TTC549 (cell line): ENCODE data around the gene TSPAN18.

ENCODE experiments used
- FAIRE-seq: peaks from 2 replicates; lab custom pipeline; 2012; peaks lifted over from hg19 to GRCh38; lab: Jason Lieb, UNC

The TSPAN18 gene

DNA sequence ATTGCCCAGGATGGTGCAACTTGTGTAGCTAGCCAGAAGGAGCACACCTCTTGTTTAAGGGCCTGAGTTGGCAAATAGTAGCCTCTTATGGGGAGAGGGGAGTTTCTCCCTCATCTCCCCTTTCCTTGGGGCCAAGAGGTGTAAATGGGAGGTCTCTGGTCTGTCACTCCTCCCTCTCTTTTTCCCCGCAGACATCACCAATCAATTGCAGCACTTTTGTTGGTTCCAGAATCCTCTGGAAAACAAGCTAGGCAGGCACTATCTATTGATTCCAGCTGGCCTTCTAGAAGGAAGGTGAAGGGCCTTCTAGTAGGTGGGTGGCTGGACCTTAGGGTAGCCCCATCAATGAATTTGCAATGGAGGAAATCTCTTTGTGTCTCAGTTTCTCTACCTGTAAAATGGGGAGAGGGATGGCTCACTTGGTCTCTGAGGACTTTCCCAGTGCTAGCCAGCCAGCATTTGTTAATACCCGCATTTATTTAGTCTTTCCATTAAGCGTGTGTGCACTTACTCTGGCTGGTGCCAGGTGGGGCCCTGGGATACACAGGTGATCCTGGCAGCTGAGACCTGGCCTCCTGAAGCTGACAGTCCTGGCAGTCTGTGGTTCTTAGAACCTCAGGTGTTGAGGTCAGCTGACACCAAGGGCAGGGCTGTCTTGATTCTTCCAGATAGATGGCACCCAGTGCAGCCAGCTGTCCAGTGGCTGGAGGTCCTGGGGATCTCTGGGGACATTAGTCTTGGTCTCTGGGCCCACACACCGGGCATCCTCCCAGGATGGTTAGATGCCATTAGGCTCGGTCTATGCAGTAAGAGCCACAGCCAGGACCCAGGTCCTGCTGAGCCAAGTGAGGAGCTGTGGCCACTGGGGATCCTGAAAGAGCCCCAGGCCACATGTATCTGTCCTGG lies 51.7 kb downstream of the TSPAN18 start:
- no peak for FAIRE-seq

DNA sequence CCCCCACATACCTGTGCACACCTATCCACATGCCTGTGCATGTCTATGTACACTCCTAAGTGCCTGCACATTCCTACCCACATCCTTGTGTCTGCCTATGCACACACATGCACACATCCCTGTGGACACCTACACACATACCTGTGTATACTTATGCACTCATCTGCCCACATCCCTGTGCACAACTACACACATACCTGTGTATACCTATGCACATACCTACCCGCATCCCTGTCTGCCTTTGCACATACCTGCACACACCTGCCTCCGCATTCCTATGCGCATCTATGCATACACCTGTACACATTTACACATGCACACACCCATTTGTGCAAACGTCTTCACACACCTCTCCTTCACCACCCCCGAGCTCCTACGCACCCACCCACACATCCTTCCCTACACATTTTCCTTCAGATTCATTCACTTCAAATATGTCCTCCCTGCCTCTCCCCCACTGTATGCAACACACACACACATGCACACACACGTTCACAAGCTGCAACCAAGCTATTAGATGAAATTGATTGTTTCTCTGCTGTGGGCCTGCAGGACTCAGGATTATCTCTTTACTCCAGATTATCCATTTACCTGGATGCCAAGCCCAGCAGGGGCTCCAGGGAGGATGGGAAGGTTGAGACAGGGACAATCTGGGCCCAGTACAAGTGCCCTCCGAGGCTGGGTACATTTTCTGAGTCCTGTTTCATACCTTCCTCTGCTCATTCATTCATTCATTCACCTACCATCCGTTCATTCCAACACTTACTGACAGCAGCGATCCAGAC lies 53.2 kb downstream of the TSPAN18 start:
- FAIRE-seq, result no peak

DNA sequence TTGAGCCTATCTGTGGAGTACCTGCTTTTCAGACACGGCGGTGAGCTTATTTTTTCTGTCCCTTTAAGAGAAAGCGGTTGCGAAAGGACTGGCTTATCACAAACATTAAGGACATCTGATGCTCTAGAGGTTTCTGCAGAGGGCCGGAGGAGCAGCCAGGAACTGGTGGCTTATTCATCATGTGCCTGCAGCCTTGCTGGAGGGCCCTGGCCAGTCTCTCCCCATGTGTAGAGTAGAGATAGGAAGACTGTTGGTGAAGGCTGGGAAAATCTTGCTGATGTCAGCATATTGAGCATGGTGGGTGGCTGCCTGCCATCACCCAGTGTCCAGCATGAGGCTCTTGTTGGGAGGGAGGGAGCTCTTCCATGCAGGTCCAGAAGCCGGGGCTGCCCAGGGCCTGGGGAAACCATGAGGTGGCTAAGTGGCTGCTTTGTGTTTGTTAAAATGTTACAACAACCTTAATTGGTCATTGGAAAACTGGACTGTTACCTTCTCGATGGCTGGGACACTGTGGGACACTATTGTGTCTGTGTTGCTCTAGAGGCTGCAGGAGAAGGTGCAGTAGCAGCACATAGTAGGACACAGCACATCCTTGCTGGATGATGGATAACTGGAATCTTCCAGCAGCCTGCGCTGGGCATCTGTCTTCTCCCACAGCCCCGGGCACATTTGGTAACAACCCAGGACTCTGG lies 54.3 kb downstream of the TSPAN18 start:
- FAIRE-seq, result no peak

DNA sequence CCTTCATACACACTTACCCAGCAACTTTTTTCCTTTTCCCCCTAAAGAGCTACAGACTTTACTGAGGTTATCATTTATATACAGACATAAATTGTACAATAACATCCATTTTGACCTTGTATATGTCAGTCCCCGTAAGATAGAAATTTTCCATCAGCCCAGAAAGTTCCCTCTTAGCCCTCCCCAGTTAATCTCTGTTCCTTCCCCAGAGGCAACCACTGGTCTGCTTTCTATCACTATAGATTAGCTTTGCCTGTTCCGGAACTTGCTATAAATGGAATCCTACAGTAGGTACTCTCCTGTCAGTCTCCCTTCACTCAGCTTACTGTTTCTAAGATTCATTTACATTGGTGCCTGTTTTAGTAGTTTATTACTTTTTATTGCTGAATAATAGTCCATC lies 54.9 kb downstream of the TSPAN18 start:
- no peak for FAIRE-seq

DNA sequence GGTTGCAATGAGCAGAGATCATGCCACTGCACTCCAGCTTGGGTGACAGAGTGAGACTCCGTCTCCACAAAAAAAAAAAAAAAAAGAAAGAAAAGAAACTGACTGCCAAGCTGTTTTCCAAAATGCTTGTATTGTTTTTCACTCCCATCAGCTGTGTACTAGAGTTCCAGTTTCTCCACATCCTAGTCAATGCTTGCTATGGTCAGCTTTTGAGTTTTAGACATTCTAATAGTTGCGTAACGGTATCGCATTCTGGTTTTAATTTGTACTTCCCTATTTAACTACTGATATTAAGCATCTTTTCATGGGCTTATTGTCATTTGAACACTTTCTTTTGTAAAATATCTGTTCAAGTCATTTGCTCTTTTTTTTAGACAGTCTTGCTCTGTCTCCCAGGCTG lies 55.7 kb downstream of the TSPAN18 start:
- no peak for FAIRE-seq

DNA sequence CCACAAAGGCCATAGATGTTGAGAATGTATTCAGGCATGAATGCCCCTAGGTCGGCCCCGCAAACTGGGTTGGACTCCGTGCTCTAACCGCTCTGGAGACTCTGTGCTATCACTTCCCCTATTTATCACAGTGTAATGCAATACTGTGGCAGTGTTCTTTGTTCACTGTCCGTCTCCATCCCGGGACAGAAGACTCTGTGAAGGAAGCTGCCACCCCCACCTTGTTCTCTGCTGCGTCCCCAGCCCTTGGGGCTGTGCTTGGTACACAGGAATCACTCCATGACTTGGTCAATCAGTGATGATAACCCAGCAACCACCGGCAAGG lies 57.6 kb downstream of the TSPAN18 start:
- no peak for FAIRE-seq

DNA sequence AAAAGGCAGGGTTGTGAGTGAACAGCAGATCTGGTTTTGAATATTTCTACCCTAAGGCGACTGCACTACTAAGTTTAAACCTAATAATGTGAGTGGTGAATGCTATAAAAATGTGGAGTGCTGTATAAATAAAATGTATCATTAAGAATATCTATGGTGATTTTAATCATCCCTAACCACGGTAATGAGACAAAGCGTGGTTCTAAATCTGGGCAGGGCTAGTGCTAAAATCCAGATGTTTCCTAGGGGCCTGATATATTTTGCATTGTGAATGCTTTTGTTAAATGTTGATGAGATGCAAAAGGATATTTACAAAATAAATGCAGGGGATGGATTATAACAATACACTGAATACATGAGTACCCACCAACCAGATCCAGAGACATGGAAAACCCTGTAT lies 58.1 kb downstream of the TSPAN18 start:
- FAIRE-seq, result no peak

DNA sequence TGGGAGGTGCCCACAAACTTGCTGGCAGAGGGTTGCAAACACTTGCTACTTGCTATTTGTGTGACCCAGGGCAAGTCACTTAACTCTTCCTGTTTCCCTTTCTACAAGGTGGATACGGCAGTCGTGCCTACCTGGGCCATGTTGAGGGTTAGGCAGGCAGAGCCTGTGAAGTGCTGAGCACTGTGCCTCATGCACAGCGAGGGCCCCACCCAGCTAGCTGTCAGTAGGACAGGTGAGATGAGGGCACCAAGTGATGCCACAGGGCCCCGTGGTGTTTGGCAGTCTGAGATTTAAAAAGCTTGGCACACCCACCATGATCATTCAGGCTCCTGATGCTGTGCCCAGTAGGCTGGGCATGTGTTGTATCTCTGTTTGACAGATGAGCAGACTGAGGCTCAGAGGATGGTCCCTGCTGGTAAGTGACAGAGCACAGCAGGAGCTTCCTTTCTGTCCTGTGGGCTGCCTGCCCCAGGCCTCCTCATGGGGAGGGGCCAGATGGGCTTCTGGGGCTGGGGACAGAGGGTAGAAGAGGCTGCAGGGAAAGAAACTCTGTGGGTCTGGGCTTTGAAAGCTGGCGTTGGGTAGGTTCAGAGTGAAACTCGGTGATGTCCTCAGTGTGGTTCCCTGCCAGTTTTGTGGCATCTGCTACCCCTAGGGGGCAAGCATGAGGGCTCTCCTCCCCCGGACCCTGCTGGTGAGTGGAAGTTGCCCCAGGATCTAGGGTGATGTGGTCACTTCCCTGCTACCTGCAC lies 59.3 kb downstream of the TSPAN18 start:
- no peak for FAIRE-seq

DNA sequence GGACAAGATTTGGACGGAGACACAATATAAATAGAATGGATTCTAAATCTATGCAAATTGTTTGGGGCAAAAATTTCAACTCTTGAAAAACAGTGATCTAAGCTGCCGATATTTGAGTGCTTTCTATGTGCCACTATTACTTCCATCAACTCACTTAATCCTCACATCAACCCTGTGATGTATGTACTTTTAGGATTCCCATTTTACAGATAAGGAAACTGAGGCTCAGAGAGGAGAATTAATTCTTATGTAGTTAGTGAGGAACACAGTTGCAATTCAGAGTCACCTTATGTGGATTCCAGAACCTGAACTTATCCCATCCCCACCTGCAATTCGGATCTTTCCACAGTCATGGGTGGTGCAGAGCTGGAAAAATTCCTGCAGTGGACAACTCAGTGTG lies 60.3 kb downstream of the TSPAN18 start:
- no peak for FAIRE-seq

DNA sequence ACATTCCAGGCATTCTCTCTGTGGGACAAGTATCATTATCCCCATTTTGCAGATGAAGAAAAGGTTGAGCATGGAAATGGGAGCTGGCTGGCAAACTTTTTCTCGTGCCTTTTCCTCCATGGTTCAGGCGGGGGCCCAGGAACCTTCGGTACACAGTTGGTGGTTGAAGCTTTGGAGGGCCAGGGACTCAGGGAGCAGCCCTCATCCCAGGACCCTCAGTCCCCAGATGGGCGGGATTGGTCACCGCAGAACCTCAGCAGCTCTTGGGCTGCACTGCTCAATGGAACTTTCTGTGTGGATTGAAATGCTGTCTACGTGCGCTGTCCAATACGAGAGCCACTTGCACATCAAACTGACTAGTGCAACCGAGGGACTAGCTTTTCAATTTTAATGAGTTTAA lies 61.2 kb downstream of the TSPAN18 start:
- no peak for FAIRE-seq

DNA sequence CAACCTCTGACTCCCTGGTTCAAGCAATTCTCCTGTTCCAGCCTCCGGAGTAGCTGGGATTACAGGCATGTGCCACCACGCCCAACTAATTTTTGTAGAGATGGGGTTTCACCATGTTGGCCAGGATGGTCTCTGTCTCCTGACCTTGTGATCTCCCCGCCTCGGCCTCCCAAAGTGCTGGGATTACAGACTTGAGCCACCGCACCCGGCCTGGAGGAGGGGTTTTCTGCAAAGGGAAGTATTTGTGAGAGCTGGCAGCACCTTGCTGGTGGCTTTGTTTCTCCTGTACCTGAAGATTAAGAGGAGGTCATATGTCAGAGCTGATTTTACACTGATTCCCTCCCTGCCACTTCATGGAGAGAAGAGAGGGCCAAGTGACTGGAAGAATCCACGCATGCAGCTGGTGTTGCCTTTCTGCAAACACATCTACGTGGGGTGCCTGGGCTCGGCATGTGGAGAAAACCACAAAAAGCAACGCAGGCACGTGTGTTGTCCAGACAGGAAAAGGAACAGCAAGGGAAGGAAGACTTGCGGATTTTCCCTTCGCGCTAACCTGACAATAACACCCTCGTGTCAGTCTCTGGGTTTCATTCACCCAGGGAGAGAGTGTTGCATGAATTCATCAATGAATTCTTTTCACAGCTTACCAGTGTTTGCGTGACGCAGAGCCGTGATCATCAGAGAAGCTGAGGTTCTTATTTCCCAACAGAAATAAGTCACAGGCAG lies 61.9 kb downstream of the TSPAN18 start:
- no peak for FAIRE-seq

DNA sequence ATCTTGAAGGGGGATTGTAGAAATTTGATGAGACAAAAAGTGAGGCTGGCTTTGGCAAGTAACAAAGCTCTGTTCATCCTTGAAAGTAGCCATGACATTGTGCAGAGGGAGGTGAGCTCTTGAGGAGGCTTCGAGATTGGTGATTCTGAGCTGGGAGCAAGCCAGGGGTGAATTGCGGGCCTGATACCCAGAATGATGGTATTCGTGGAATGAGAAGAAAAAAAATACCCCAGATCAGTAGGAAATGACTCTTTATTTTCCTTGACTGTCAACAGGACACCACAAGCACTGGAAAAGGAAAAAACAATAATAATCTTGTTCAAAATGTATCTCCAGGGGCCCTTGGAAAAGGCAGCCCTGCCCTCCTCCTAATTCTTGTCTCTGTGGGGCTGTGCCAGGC lies 62.7 kb downstream of the TSPAN18 start:
- FAIRE-seq, result no peak

DNA sequence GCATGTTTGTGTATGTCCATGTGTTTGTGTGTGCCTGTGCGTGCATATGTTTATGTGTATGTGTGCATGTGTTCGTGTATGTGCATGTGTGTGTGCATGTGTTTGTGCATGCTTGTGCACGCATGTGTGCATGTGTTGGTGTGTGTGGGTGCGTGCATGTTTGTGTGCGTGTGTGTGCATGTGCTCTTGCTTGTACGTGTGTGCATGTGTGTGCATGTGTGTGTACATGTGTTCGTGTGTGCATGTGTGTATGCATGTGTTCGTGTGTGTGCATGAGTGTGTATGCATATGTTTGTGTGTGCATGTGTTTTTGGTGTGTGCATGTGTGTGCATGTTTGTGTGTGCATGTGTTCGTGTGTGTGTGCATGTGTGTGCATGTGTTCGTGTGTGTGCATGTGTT lies 63.4 kb downstream of the TSPAN18 start:
- FAIRE-seq, result no peak

DNA sequence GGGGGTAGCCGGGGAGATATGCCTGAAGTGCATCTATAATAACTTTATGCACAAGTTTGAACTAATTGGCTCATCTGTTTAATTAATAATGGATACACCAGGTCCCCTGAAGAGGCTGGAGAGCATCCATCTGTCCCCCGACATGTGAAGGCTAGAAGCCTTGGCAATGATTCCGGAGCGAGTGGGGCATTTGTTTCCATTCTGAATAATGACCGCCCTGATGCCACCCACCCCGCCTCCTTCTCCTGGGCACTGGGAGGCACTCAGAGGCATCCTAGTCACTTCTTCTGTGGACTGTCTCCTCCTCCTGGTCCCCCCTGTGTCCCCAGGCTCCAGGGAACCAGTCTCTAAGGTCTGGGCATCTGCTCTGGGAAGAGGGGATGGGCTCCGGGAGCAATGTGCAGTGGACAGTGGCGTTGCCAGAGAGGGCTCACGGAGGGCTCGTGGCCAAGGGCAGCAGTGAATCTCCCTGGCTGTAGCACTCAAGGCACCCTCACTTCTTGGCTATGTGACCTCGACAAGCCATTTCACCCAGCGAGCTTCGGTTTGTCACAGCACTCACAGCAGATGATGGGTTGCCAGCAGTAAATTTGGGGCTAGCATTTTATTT lies 64.7 kb downstream of the TSPAN18 start:
- no peak for FAIRE-seq

DNA sequence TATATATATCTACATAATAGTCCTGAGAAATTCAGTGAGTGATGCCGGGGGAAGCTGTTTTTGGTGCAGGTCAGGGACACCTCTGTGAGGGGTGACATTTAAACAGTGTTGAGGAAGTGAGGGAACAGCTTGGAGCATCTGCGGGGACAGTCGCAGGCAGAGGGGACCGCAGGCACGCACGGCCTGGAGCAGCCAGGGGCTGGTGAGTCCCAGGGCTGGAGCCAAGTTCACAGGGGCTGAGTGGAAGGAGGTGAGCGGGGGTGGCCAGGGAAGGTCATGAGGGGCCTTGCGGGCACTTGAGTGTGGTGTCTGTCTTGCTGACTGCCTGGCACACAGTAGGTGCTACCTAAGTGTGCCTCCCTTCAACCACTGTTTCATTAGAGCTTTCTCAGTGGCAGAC lies 65.4 kb downstream of the TSPAN18 start:
- FAIRE-seq, result no peak

DNA sequence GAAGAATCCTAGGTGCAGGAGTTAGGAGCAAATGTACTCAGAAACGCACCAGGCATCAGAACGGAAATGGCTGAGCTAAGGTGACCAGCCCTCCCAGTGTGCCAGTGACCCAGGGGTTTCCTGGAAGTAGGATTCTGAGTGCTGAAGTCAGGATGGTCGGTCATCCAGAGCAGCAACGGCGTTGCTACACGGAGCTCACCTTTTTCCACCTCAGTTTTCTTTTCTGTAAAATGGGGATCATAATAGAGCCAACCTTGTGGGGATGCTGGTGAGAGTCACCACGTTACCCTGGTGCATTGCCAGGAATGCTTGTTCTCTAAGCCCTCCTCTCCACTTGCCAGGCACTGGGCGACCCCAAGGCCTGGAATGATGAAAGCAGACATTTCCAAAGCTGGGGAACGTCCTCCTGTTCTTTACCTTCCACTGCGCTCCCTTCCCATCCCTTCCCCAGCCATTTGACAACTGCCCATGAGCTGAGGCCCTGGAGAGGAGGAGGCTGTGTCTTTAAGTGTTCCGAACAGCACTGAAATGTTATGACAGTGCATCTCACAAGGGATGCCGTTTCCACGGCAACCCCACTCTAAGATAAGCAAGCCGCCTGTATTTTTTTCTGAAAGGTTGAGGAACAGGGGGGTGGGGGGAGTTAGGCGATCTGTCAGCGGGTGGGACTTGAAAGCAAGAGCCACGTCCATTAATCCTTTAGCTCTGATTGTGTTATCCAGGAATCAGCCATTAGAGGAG lies 66.8 kb downstream of the TSPAN18 start:
- no peak for FAIRE-seq

DNA sequence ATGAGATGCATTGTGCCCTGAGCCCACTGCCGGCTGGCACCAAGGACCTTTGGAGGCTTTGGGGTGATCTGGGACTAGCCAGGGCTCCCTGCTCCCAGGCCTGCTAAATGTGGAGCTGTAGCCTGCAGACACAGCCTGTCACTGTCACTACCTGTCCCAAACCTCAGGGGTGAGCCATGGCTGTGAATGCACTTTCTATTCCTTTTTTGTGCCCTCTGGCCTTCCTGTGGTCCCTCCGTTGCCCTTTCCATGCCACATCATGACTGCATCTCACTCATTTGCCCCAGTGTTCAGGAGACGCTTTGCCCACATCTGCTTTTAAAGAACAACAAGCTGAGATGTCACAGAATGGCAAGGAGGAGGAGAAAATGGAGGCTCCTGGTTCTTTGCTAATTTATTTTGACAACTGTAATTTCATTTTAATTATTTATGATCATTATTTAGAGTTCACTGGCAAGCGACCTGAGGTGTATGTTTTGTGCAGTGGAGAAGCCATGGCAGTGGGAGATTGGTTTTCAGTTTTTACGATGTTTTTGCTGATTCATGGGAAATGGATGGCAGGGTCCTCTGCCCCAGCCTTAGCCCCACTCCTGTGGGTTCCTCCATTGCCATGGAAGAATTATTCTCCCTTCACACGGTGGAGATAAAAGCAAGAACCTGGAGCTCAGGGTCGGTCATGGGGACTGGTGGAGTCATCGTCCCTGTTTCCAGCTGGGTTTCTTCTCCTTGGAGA lies 69.2 kb downstream of the TSPAN18 start:
- FAIRE-seq, result no peak

DNA sequence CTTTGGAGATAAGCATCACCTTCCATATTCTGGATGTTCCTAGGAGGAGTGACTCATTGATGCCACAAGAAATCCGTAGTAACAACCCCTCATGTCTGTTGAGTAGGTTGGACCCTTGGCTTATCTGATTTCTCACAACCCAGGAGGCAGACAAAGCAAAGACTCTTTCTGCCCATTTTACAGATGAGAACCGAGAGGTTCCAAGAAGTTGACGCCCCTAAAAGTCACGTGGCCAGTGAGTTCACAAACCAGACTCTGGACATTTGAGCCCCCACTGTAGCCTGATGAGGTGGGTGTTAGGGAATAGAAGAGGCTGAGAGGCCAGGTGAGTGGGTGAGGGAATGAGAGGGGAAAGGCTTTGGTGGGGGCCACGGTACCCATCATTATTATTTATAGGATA lies 70.3 kb downstream of the TSPAN18 start:
- no peak for FAIRE-seq

DNA sequence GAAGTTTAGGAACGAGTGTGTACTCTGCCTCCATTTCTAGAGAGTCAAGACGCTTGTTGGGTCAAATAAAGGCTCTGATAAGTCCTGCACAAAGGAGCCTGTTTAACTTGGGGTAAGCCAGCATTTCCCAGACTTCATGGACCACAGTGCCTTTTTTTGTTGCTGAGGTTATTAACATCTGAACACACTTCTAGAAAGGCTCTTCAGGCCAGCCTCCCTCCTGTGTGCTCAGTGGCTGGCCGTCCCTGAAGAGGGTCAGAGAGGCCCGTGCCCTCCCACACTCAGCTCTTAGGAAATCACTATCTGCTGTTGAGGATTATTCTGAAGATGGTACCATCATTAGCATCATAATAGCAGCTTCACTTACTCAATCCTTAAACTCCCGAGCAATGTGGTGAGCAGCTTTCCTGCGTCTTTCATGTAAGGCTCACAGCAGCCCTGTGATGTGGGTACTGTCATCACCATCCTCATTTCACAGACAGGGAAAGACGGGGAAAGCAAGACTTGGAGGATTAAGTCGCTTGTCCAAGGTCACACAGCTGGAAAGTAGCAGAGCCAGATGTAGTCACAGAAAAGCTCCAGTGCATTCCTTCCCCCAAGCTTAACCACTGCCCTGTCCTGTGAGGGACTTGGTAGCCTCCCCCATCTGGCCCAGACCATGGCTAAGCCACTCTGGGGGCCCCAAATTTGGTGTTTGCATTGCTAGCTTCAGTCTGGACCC lies 71.3 kb downstream of the TSPAN18 start:
- no peak for FAIRE-seq
